D721Med (cell line): ENCODE data around the gene FARSB.
A peak's percentile ranks its signal among the peaks of the same experiment; 100 is the strongest.
"Not testable (repeated sequence)": the region's sequence is repeated elsewhere in the genome, so short reads cannot be mapped to it uniquely, and the experiment has no call there.

Experiments
- DNase-seq: peaks from one replicate; pipeline ENCODE4 v3.0.0; 2011; ENCODE audit warnings: low spot score; ENCODE audit not compliant: insufficient read length
- FAIRE-seq: peaks from 2 replicates; lab custom pipeline; 2011; peaks lifted over from hg19 to GRCh38; lab: Jason Lieb, UNC
- TF ChIP-seq, protein P1 (sequence below): IDR thresholded peaks from 2 replicates; pipeline ENCODE4 v1.5.1; 2012; ENCODE audit warnings: mild to moderate bottlenecking, control low read depth; ENCODE audit not compliant: insufficient read depth; ENCODE audit errors: missing control alignments

Gene FARSB

DNA sequence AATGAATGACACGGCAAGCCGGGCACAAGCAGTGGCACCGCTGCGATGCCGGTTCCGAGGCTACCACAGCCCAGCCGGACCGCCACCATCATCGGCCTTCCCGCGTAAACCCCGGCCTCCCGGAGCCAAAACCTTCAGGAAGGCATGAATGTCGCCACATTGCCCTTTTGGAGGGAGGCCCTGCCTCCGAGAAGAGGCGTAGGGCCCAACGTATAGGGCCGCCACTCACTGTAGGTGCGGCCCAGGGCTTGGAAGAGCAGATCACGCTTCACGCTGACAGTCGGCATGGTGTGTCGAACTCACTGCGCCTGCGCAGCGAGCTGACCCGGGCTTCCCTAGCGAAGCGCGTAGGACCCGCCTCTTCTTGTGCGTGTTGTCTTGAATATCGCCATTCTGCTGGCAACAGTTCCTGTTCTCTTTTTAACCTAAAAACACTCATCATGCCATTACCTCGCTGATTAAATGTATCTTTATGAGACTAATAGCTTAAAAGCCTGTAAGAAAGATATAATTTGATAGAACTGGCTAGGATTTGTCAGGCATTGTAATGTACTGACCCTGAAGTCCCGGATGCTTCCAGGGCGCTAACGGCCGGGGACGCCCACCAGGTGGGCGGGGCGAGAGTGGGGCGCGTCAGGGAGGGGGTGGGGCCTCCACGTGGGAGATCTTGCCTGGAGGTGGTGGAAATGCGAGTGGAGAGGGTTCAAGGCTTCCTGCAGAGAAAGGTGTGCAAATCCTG, at the start of gene FARSB:
Gene FARSB, minus strand, starts transcription at position 306 of the 739 bp plus-strand sequence. Its CDS starts 19 bp downstream, at position 287.
- DNase-seq (peak; percentile 69), FAIRE-seq (no peak)
- TF ChIP-seq, protein P1, sequence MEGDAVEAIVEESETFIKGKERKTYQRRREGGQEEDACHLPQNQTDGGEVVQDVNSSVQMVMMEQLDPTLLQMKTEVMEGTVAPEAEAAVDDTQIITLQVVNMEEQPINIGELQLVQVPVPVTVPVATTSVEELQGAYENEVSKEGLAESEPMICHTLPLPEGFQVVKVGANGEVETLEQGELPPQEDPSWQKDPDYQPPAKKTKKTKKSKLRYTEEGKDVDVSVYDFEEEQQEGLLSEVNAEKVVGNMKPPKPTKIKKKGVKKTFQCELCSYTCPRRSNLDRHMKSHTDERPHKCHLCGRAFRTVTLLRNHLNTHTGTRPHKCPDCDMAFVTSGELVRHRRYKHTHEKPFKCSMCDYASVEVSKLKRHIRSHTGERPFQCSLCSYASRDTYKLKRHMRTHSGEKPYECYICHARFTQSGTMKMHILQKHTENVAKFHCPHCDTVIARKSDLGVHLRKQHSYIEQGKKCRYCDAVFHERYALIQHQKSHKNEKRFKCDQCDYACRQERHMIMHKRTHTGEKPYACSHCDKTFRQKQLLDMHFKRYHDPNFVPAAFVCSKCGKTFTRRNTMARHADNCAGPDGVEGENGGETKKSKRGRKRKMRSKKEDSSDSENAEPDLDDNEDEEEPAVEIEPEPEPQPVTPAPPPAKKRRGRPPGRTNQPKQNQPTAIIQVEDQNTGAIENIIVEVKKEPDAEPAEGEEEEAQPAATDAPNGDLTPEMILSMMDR: no peak

DNA sequence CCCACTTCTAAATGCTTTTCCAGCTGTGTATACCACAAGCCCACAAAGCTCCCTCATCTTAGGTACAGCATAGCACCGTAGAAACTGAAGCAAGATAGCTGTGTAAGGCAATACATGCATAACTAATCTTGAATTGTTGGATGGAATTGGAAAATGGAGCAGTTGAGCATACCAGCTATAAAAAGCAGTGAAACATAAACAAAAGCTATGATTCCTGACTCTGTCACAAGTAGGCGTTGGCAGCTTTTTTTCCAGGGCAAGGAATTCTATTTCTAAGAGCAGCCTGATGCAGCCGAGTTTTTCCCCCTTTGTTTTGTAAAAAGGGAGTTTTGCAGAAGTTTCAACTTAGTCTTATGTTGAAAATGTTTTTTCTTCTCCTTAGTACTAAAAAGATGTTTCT, 48.0 kb upstream of the FARSB start:
- TF ChIP-seq, protein P1: no peak
- no peak for FAIRE-seq
- DNase-seq: no peak

DNA sequence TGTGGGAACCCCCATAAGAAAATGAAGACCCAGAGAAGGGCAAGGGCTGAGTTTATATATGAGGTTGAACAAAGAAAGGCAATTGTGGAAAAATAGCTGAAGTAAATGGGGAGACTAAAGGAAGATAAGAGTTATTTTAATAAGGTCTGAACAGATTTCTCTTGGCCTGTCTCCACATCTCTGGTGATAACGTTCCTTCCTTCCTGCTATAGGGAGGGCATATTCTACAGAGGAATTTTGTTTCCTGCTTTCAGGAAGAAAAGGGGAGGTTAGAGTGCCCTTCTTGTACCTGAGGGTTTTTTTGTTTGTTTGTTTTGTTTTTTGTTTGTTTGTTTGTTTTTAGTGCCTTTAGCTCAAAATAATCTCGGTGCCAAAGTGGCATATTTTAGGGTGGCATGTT, 47.2 kb upstream of the FARSB start:
- TF ChIP-seq, protein P1: no peak
- no peak for FAIRE-seq
- DNase-seq: no peak

DNA sequence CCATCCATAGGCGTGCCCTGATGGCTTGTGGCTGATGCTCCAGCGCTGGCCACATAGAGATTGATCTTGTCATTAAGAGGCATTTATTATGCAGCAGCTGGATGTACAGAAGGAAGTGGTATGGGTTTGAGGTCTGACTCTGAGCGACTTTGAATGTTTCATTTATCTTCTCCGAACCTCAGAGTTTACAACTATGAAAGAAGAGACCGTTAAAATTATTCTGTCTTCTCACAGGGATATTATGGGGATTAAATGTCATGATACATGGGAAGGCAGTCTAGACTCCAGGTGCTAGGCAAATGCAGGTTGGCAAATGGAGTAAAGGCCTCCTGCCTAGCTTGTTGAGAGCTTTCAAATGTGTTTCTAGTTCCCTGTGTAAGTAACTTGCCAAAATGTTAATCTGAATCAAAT, 45.8 kb upstream of the FARSB start:
- FAIRE-seq (no peak), DNase-seq (no peak)
- TF ChIP-seq, protein P1: no peak

DNA sequence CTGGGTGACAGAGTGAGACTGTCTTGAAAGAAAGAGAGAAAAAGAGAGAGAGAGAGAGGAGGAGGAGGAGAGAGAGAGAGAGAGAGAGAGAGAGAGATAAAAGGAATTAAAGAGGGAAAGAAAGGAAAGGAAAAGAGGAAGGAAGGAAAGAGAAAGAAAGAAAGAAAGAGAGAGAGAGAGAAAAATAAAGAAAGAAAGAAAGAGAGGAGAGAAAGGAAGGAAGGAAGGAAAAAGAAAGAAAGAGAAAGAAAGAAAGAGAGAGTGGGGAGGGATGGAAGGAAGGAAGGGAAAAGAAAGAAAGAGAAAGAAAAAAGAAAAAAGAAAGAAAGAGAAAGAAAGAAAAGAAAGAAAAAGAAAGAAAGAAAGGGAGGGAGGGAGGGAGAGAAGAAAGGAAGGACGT, 45.3 kb upstream of the FARSB start:
- no peak for FAIRE-seq
- TF ChIP-seq, protein P1: no peak
- no peak for DNase-seq

DNA sequence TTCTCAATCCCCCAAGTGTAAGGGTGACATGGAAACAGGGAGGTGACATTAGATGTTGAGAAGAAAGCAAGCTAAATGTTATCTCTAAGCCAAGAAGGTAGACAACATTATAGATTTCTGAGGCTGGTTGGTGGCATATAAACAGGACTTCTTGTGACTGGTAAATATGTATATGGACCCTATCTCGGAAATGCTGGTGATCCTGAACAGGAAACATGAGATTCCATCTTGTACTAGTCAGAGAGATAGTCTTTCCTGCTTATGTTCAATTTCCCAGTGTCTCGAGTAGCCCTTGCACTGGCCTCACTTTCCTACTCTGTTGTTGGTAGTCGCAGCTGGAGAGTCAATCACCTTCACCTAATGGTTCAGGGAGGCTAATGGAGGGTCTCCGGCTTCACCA, 42.4 kb upstream of the FARSB start:
- DNase-seq: no peak
- TF ChIP-seq, protein P1: no peak
- FAIRE-seq: no peak

DNA sequence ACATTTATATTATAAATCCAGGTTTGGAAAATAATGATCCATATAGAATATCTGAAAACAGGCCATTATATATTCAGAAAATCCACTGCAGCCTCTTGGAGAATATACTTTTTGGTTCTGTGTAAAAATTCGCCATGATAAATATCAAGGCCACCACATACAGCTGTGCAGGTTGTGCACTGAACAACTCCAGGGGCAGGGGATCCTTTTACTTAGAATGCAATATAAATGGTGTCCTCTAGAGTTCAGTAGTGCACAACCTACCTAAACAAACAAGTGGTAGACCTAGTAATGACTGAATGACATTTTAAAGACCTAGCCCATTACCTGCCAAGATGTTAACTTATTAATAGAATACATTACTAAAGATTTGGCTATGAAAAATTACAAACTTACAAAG, 37.9 kb upstream of the FARSB start:
- DNase-seq: no peak
- TF ChIP-seq, protein P1: no peak
- FAIRE-seq: no peak

- DNase-seq, FAIRE-seq: not testable (repeated sequence)
These were observed 37.5 kb upstream of the FARSB start for GRCh38 chr2:222693413-222693812.
